ENCODE data around the gene GLYR1. TPM values are rescaled to one million over a fixed set of nuclear protein-coding genes. Genes with fewer than 3 reads are reported as not detected.
A peak's percentile ranks its signal among the peaks of the same experiment; 100 is the strongest.

GLYR1 gene
- total and polyA plus RNA-seq, 2 of the 4 experiments (the other 2 are of a cell fraction) = 26.0 to 54.2 TPM

DNA sequence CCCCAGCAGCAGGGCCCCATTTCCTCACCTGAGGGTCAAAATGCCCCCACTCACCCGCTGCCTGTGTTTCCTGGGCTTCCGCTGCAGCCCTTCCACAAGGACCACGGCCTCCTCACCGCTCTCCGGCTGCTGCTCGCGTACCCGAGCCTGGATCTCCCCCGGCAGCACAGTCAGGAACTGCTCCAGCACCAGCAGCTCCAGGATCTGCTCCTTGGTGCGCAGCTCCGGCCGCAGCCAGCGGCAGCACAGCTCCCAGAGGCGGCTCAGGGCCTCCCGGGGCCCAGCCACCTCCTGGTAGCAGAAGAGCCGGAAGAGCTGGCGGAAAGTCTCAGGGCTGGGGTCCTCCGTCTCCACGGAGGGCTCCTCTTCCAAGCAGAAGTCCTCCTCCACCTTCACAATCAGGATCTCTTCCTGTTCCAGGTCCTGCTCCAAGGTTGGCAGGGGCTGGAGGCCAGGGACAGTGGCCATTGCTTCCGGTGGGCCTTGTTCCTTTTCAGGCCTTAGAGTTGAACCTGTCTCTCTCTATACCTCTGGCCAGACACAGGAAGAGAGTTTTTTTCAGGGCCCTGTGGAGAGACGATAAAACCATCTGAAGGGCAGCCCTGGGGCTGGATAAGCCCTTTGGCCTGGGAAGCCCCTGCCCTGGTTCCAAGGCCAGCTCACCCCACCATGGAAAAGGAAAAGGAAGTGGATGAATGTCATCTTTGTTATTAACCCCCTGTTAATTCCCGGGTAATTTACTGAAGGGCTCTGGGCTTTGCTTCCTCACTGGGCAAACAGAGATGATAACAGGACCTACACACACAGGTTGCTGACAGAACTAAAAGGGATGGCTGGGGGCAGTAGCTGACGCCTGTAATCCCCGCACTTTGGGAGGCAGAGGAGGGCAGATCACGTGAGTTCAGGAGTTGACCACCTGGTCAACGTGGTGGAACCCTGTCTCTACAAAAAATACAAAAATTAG, 81.3 kb downstream of the GLYR1 start:
- no peak overlapping the region for H3K56ac ChIP-seq (ENCODE audit: extremely low read depth, insufficient read depth, low read length)
- H2BK120ac ChIP-seq (ENCODE audit: low read depth, low read length) = no peak overlapping the region
- H3K4me2 ChIP-seq (ENCODE audit: low read depth, low read length) = peak overlapping the region; percentile 82
- peaks cover 18 to 33% of the 10 kb centered on the region in 2 experiments; a peak in 3 of 4 replicates for H3K79me1 ChIP-seq (ENCODE audit: low read depth in 1 of 2, low read length in 2 of 2)
- no peaks in the 10 kb centered on the region for H3K27me3 ChIP-seq (ENCODE audit: control insufficient read depth, insufficient read depth, low read length)
- peak overlapping the region; percentile 75; the same call in 1 of the 2 replicates for H3K27ac ChIP-seq (ENCODE audit: insufficient read depth, low read length)
- 0 out of 4 replicates have a peak overlapping the region, but pooled peaks of 1 of the 2 experiments have one; percentile 4 for H4K8ac ChIP-seq (ENCODE audit: low read depth in 2 of 2, low read length in 2 of 2)
- H4K5ac ChIP-seq (ENCODE audit: low read depth, low read length) = no peak overlapping the region
- H3K9ac ChIP-seq (ENCODE audit: low read depth, low read length) = peak overlapping the region; percentile 76
- H3K4me1 ChIP-seq (ENCODE audit: control insufficient read depth, insufficient read depth, low read length) = peaks cover 7% of the 10 kb centered on the region
- ATAC-seq (ENCODE audit: low read depth) (no peak), DNase-seq (no peak)
- no peak overlapping the region for H2AFZ ChIP-seq (replicated peaks; ENCODE audit: low read length, poor library complexity)
- no peak overlapping the region for H3K14ac ChIP-seq (replicated peaks; ENCODE audit: low read depth, low read length)
- intact Hi-C loops (cut with micrococcal nuclease) = loop anchor here (2.0 to 5.0 kb wide), 2 partner anchors 31 to 37 kb away; partner anchors contain the start of genes ANKS3, DNAAF8 and ROGDI
- ChIA-PET POLR2A (ENCODE audit: unreplicated experiment) (interaction anchor here (0.6 kb wide), 1 partner anchor 41 kb away, joined by 3 read pairs; no protein-coding TSS in a partner anchor), CTCF (no interaction called here)
- no peak overlapping the region for H2BK20ac ChIP-seq (ENCODE audit: low read depth, low read length)
- no peaks in the 10 kb centered on the region; the same call in 1 of the 2 replicates for H4K20me1 ChIP-seq (ENCODE audit: insufficient read depth, low read length)
- peaks cover 31% of the 10 kb centered on the region for H3K36me3 ChIP-seq (ENCODE audit: control insufficient read depth, insufficient read depth, low read length)
- H3K9me3 ChIP-seq (ENCODE audit: control insufficient read depth, insufficient read depth, low read length) = no peaks in the 10 kb centered on the region
- H2BK15ac ChIP-seq (ENCODE audit: low read depth, low read length) = no peak overlapping the region
- H3K9me1 ChIP-seq (ENCODE audit: insufficient read depth, low read length) = peaks cover 6% of the 10 kb centered on the region
- peak overlapping the region; percentile 88 for H3K4me3 ChIP-seq (ENCODE audit: insufficient read depth, low read depth, low read length)
- TF ChIP-seq BHLHE40 (IDR thresholded peaks at IDR 0.05; ENCODE audit: low read depth, low read length) = peak; percentile 31; the same call in 1 of the 2 replicates
- no peak for TF ChIP-seq RAD21 (IDR thresholded peaks at IDR 0.05; ENCODE audit: low read length)
- TF ChIP-seq, protein P1, sequence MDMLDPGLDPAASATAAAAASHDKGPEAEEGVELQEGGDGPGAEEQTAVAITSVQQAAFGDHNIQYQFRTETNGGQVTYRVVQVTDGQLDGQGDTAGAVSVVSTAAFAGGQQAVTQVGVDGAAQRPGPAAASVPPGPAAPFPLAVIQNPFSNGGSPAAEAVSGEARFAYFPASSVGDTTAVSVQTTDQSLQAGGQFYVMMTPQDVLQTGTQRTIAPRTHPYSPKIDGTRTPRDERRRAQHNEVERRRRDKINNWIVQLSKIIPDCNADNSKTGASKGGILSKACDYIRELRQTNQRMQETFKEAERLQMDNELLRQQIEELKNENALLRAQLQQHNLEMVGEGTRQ (IDR thresholded peaks at IDR 0.05; ENCODE audit: low read depth, low read length) = 0 out of 2 replicates have a peak, but pooled peaks have one; percentile 21
- no peak for TF ChIP-seq MXI1 (IDR thresholded peaks at IDR 0.05; ENCODE audit: borderline replicate concordance, low read depth, low read length)
- peak overlapping the region; percentile 82; the same call in 1 of the 2 replicates for H3K23ac ChIP-seq (ENCODE audit: low read depth, low read length)
- dilution Hi-C loops (cut with HindIII; ENCODE audit: low sequenced_read_pairs, unreplicated experiment) = no loop called here
- H4K91ac ChIP-seq (ENCODE audit: insufficient read depth, low read depth, low read length) = no peak overlapping the region; the same call in 1 of the 2 replicates
- H3K18ac ChIP-seq (ENCODE audit: low read depth, low read length) = no peak overlapping the region
- H2AK5ac ChIP-seq (ENCODE audit: low read depth, low read length) = peak overlapping the region; percentile 1
- WGBS, 2 experiments (ENCODE audit: extremely low coverage in 2 of 2, insufficient read length in 1 of 2) = 94% methylated on average over 12 of the region's 26 CpGs; no CpG with 5 or more reads in 1 of the 2 experiments
- H2AK9ac ChIP-seq (replicated peaks; ENCODE audit: low read depth, low read length, poor library complexity) = peak overlapping the region; percentile 17
- in situ Hi-C loops (cut with MboI; ENCODE audit: low sequenced_read_pairs) = loop anchor here (10.0 kb wide), 1 partner anchor 189 kb away; the partner anchor contains the start of gene SEC14L5
- peak overlapping the region; percentile 8; the same call in 1 of the 2 replicates for H3K4ac ChIP-seq (ENCODE audit: low read depth, low read length)
- no TSS peak for BruUV-seq (replicated peaks)
- no peak overlapping the region for H2BK5ac ChIP-seq (ENCODE audit: low read depth, low read length, poor library complexity, severe bottlenecking)
